Sigmoid colon (tissue), 4 donors: Measurements from ENCODE around the gene PROM2.

Experiments
- CTCF ChIP-seq, 4 experiments: fragments of 450-650 bp in 3 of 4; fragments of 200-600 bp in 1 of 4; IDR thresholded peaks; one replicate each; pipeline ENCODE4 v1.5.1; 2016 to 2019; ENCODE audit warnings: antibody characterized with exemption in 4 of 4, mild to moderate bottlenecking in 3 of 4, moderate library complexity in 2 of 4
- EP300 ChIP-seq, 4 donors: sonication (generic); formaldehyde crosslinking; IDR thresholded peaks; one replicate each; pipeline ENCODE4 v1.6.1; 2017; ENCODE audit warnings: antibody characterized with exemption in 4 of 4
- POLR2A ChIP-seq, 2 donors: fragments of 450-650 bp; IDR thresholded peaks; one replicate each; pipeline ENCODE4 v1.6.1; 2016; ENCODE audit warnings: antibody characterized with exemption in 2 of 2, mild to moderate bottlenecking in 2 of 2, moderate library complexity in 2 of 2
- POLR2AphosphoS5 ChIP-seq, 4 donors: sonication (generic); formaldehyde crosslinking; IDR thresholded peaks; one replicate each; pipeline ENCODE4 v1.6.1; 2017; ENCODE audit warnings: antibody characterized with exemption in 4 of 4

GRCh38 chr2:95285542-95285932, 11.3 kb downstream of the PROM2 start:
- TF ChIP-seq EP300 (IDR thresholded peaks at IDR 0.05) (no peak), POLR2AphosphoS5 (IDR thresholded peaks at IDR 0.05) (no peak), CTCF (IDR thresholded peaks at IDR 0.05) (no peak), POLR2A (IDR thresholded peaks at IDR 0.05) (no peak)
